Astrocyte (in vitro differentiated cells and primary cell): Measurements from ENCODE around the gene ISL1. TPM values are rescaled to one million over a fixed set of nuclear protein-coding genes. Genes with fewer than 3 reads are reported as not detected.

Source experiments
- DNase-seq: peaks from one replicate; pipeline ENCODE4 v3.0.0-alpha.2; 2010; ENCODE audit warnings: low read depth
- FAIRE-seq: peaks from 2 replicates; lab custom pipeline; 2011; peaks lifted over from hg19 to GRCh38; lab: Jason Lieb, UNC
- H2AFZ ChIP-seq: 2 replicates; pipeline ENCODE4 v1.6.0; 2012; ENCODE audit warnings: low read depth, low read length, inconsistent platforms
- H3K27ac ChIP-seq: 2 replicates; pipeline ENCODE4 v1.5.1; 2011; ENCODE audit warnings: low read depth, low read length, inconsistent platforms
- H3K27me3 ChIP-seq: 2 replicates; pipeline ENCODE4 v1.6.0; 2011; ENCODE audit warnings: low read length, inconsistent platforms; ENCODE audit not compliant: insufficient read depth
- H3K36me3 ChIP-seq: 2 replicates; pipeline ENCODE4 v1.5.1; 2011; ENCODE audit warnings: low read length, inconsistent platforms; ENCODE audit not compliant: insufficient read depth
- H3K4me1 ChIP-seq: 2 replicates; pipeline ENCODE4 v1.5.1; 2011; ENCODE audit warnings: low read length, inconsistent platforms; ENCODE audit not compliant: insufficient read depth
- H3K4me2 ChIP-seq: 2 replicates; pipeline ENCODE4 v1.6.0; 2012; ENCODE audit warnings: low read length, inconsistent platforms
- H3K4me3 ChIP-seq: 2 replicates; pipeline ENCODE4 v1.5.1; 2011; ENCODE audit warnings: low read depth, mild to moderate bottlenecking, low read length, inconsistent platforms; ENCODE audit not compliant: insufficient read depth
- H3K79me2 ChIP-seq: 2 replicates; pipeline ENCODE4 v1.6.0; 2012; ENCODE audit warnings: mild to moderate bottlenecking, low read length, inconsistent platforms; ENCODE audit not compliant: insufficient read depth
- H3K9ac ChIP-seq: 2 replicates; pipeline ENCODE4 v1.6.0; 2012; ENCODE audit warnings: mild to moderate bottlenecking, low read length, inconsistent platforms
- H3K9me3 ChIP-seq: 2 replicates; pipeline ENCODE4 v1.5.1; 2012; ENCODE audit warnings: low read depth, mild to moderate bottlenecking, low read length, inconsistent platforms; ENCODE audit not compliant: insufficient read depth
- H4K20me1 ChIP-seq: 2 replicates; pipeline ENCODE4 v1.6.0; 2012; ENCODE audit warnings: low read length, inconsistent platforms; ENCODE audit not compliant: insufficient read depth
- H3K27ac Mint-ChIP-seq: one replicate; pipeline ENCODE4 v1.8.0; 2021; ENCODE audit warnings: mild to moderate bottlenecking, mixed read lengths; ENCODE audit not compliant: unreplicated experiment
- H3K27me3 Mint-ChIP-seq: one replicate; pipeline ENCODE4 v1.8.0; 2021; ENCODE audit warnings: low read depth, mixed read lengths; ENCODE audit not compliant: unreplicated experiment
- H3K36me3 Mint-ChIP-seq: one replicate; pipeline ENCODE4 v1.8.0; 2021; ENCODE audit warnings: low read depth, mixed read lengths; ENCODE audit not compliant: unreplicated experiment
- H3K4me1 Mint-ChIP-seq: one replicate; pipeline ENCODE4 v1.8.0; 2021; ENCODE audit warnings: low read depth, mixed read lengths; ENCODE audit not compliant: unreplicated experiment
- H3K4me3 Mint-ChIP-seq: one replicate; pipeline ENCODE4 v1.8.0; 2021; ENCODE audit warnings: mild to moderate bottlenecking, moderate library complexity, mixed read lengths; ENCODE audit not compliant: unreplicated experiment
- H3K9me3 Mint-ChIP-seq: one replicate; pipeline ENCODE4 v1.8.0; 2021; ENCODE audit warnings: mild to moderate bottlenecking, mixed read lengths; ENCODE audit not compliant: unreplicated experiment
- EZH2 ChIP-seq: IDR thresholded peaks from 2 replicates; pipeline ENCODE4 v1.6.1; 2012; ENCODE audit warnings: mild to moderate bottlenecking, low read length, inconsistent platforms; ENCODE audit not compliant: insufficient read depth
- total RNA-seq: library from RNA; stranded (reverse); gene quantifications from 2 replicates; pipeline ENCODE4 v1.2.1, GENCODE V29; 2021
- TF ChIP-seq, protein P1 (sequence below): IDR thresholded peaks from 2 replicates; pipeline ENCODE4 v1.5.1; 2011; ENCODE audit warnings: low read depth, mild to moderate bottlenecking, inconsistent platforms, low read length, moderate library complexity; ENCODE audit not compliant: insufficient read depth

ISL1 gene
- total RNA-seq, 1 donor from 2014 or later: 5.4 TPM

DNA sequence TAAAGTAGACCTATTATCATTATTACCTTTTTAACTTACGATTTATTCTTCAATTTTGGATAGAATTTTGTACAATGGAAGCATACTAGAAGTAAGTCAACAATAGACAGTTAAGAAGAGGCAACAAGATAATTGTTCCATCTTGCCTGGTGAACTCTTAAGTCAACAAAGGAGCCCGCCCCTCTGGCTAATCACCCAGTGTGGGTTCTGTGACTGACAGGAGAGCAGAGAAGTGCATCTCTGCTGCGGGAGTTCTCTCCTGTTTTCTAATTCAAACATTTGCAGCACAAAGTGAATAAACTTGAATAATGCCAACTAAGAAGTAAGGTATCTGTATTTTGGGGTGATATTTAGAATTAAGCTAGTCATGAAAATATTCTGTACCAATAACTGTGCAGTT lies 6.7 kb upstream of the ISL1 start:
- H3K9ac ChIP-seq: no peak overlapping the region
- no peaks in the 10 kb centered on the region for H3K4me1 ChIP-seq
- no peak overlapping the region for H3K4me3 Mint-ChIP-seq
- no peaks in the 10 kb centered on the region for H3K36me3 ChIP-seq
- no peaks in the 10 kb centered on the region for H3K79me2 ChIP-seq
- H3K27ac Mint-ChIP-seq: no peak overlapping the region
- DNase-seq (no peak), FAIRE-seq (no peak)
- H3K27me3 Mint-ChIP-seq: peaks cover 84% of the 10 kb centered on the region
- no peaks in the 10 kb centered on the region for H4K20me1 ChIP-seq
- H2AFZ ChIP-seq: no peak overlapping the region
- no peak overlapping the region for H3K27ac ChIP-seq
- no peaks in the 10 kb centered on the region for H3K9me3 ChIP-seq
- H3K36me3 Mint-ChIP-seq: no peaks in the 10 kb centered on the region
- peaks cover 25% of the 10 kb centered on the region for H3K4me1 Mint-ChIP-seq
- TF ChIP-seq, protein P1, sequence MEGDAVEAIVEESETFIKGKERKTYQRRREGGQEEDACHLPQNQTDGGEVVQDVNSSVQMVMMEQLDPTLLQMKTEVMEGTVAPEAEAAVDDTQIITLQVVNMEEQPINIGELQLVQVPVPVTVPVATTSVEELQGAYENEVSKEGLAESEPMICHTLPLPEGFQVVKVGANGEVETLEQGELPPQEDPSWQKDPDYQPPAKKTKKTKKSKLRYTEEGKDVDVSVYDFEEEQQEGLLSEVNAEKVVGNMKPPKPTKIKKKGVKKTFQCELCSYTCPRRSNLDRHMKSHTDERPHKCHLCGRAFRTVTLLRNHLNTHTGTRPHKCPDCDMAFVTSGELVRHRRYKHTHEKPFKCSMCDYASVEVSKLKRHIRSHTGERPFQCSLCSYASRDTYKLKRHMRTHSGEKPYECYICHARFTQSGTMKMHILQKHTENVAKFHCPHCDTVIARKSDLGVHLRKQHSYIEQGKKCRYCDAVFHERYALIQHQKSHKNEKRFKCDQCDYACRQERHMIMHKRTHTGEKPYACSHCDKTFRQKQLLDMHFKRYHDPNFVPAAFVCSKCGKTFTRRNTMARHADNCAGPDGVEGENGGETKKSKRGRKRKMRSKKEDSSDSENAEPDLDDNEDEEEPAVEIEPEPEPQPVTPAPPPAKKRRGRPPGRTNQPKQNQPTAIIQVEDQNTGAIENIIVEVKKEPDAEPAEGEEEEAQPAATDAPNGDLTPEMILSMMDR: no peak
- no peak for TF ChIP-seq EZH2
- no peaks in the 10 kb centered on the region for H3K9me3 Mint-ChIP-seq
- H3K27me3 ChIP-seq: peaks cover 54% of the 10 kb centered on the region
- no peak overlapping the region for H3K4me3 ChIP-seq
- H3K4me2 ChIP-seq: no peak overlapping the region

DNA sequence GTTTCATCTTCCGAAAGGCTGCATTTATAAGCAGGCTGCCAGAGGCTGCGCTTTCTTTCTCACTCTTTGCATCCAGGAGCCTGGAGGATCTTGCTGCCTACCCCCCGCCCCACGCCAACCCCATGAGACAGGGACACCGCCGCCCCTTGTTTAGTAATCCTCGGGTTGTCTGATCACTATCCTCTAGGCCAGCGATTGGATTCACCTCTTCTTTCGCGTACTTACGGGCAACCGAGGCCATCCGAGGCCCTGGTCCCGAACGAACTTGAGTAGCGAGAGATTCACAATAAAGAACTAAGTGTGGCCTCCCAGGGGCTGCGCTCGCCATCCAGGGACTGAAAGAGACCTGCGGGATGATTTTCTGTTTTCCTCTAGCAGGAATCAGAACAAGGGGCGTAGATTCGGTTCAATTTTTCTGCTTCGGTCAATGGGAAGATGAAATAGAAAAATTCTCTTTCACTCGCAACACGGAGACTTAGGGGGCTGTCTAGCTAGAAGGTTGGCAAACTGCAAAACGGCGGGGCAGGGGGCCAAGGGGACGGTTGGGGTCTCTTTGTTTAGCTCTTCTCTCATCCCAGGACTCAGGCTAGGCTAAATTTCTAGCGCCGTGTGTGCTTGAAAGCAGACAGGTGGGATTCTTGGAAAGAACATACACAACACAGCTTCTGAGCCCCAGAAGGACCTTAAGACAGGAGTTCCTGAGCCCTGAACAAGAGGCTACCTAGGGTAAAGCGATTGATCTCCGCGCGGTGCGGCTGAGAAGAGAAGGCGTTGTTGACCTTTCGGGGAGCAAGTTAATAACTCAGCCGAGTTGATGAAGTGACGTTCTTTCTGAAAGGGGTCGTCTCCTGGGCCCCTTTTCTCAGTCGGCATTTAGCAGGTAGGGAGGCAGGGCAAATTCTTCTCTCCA lies 5.8 kb upstream of the ISL1 start:
- Mint-ChIP-seq H3K9me3 (no peaks in the 10 kb centered on the region), H3K27me3 (peaks cover 85% of the 10 kb centered on the region), H3K27ac (no peak overlapping the region), H3K36me3 (no peaks in the 10 kb centered on the region), H3K4me3 (peak overlapping the region; percentile 82), H3K4me1 (peaks cover 27% of the 10 kb centered on the region)
- Histone ChIP-seq H3K9me3 (no peaks in the 10 kb centered on the region), H3K4me3 (no peak overlapping the region), H3K27ac (no peak overlapping the region), H3K4me1 (no peaks in the 10 kb centered on the region), H3K36me3 (no peaks in the 10 kb centered on the region), H3K4me2 (no peak overlapping the region), H2AFZ (no peak overlapping the region), H3K79me2 (no peaks in the 10 kb centered on the region), H3K9ac (no peak overlapping the region), H3K27me3 (peaks cover 63% of the 10 kb centered on the region), H4K20me1 (no peaks in the 10 kb centered on the region)
- DNase-seq (no peak), FAIRE-seq (no peak)
- TF ChIP-seq EZH2: no peak
- TF ChIP-seq, protein P1: no peak

GRCh38 chr5:51378061-51378409 lies 5.2 kb upstream of the ISL1 start:
- H3K27ac Mint-ChIP-seq: no peak overlapping the region
- H3K27ac ChIP-seq: no peak overlapping the region

More at GRCh38 chr5:51378061-51378409, 5.2 kb upstream of the ISL1 start:
- no peak overlapping the region for H2AFZ ChIP-seq
- H3K27me3 Mint-ChIP-seq: peaks cover 84% of the 10 kb centered on the region
- no peak for FAIRE-seq
- H3K36me3 Mint-ChIP-seq: no peaks in the 10 kb centered on the region
- H3K36me3 ChIP-seq: no peaks in the 10 kb centered on the region
- H3K4me3 ChIP-seq: no peak overlapping the region
- peaks cover 67% of the 10 kb centered on the region for H3K27me3 ChIP-seq
- H3K79me2 ChIP-seq: no peaks in the 10 kb centered on the region
- peak overlapping the region; percentile 82 for H3K4me3 Mint-ChIP-seq
- H3K9ac ChIP-seq: no peak overlapping the region
- H3K4me2 ChIP-seq: no peak overlapping the region
- peaks cover 27% of the 10 kb centered on the region for H3K4me1 Mint-ChIP-seq
- H3K4me1 ChIP-seq: no peaks in the 10 kb centered on the region
- DNase-seq: no peak
- H4K20me1 ChIP-seq: no peaks in the 10 kb centered on the region
- no peaks in the 10 kb centered on the region for H3K9me3 ChIP-seq
- H3K9me3 Mint-ChIP-seq: no peaks in the 10 kb centered on the region
- TF ChIP-seq EZH2: no peak
- TF ChIP-seq, protein P1: no peak
